Activated CD8-positive, alpha-beta memory T cell treated with anti-CD3 and anti-CD28 coated beads, Interleukin-2, amount 50 U/mL, for 48 hours (primary cell): Measurements from ENCODE around the gene KRTAP23-1.

ENCODE experiments used
- DNase-seq: peaks from one replicate; pipeline ENCODE4 v3.0.0-alpha.2; 2020

Gene KRTAP23-1

DNA sequence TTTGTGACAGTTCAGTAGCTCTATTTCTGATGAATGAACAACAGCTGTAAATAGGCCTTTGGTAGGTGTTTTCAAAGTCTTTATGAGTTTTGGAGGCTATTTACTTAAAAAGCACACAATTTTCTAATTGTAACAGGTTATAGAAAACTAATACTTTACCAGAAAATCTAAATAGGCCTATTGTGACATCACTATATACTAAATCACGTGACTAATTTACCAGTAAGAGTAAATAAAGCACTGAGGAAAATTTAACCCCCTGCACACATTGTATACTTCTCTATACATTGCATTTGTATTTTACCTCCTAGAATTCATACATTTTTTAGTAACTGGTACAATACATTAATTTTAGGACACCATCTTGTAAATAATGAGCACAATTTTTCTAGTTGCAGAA lies 43.3 kb downstream of the KRTAP23-1 start:
- no peak for DNase-seq
